Neuron (in vitro differentiated cells): ENCODE data around the gene C11orf68.

ENCODE experiments used
- H2AFZ ChIP-seq: one replicate; pipeline ENCODE4 v1.6.1; 2013; ENCODE audit warnings: low read depth, mild to moderate bottlenecking, inconsistent platforms, low read length, moderate library complexity
- H3K27me3 ChIP-seq: one replicate; pipeline ENCODE4 v1.6.1; 2013; ENCODE audit warnings: low read length; ENCODE audit not compliant: insufficient read depth
- H3K36me3 ChIP-seq: one replicate; pipeline ENCODE4 v1.6.1; 2013; ENCODE audit warnings: low read length; ENCODE audit not compliant: insufficient read depth
- H3K4me1 ChIP-seq: one replicate; pipeline ENCODE4 v1.6.1; 2013; ENCODE audit warnings: low read length; ENCODE audit not compliant: insufficient read depth
- H3K4me3 ChIP-seq: 2 replicates; pipeline ENCODE4 v1.5.1; 2013; ENCODE audit warnings: mild to moderate bottlenecking, low read length, moderate library complexity
- H3K9me3 ChIP-seq: one replicate; pipeline ENCODE4 v1.6.1; 2013; ENCODE audit warnings: low read length

Gene C11orf68

GRCh38 chr11:65918211-65919140 lies at the start of gene C11orf68:
TSS of gene C11orf68 (minus strand) at chr11:65919062. CDS start at chr11:65919031, 31 bp downstream.
- Histone ChIP-seq H3K4me1 (peaks cover 23% of the 10 kb centered on the region), H3K36me3 (peaks cover 17% of the 10 kb centered on the region), H3K4me3 (peak within 1 kb of the TSS; percentile 96), H3K27me3 (no peaks in the 10 kb centered on the region), H3K9me3 (no peaks in the 10 kb centered on the region), H2AFZ (peak within 1 kb of the TSS; percentile 83)

GRCh38 chr11:65967329-65967934 lies 48.6 kb upstream of the C11orf68 start:
- Histone ChIP-seq H3K4me3 (no peak overlapping the region), H2AFZ (no peak overlapping the region), H3K9me3 (no peaks in the 10 kb centered on the region), H3K27me3 (no peaks in the 10 kb centered on the region), H3K36me3 (peaks cover 72% of the 10 kb centered on the region), H3K4me1 (peaks cover 9% of the 10 kb centered on the region)

GRCh38 chr11:65965986-65966762 lies 47.3 kb upstream of the C11orf68 start:
- H3K4me1 ChIP-seq: peaks cover 13% of the 10 kb centered on the region
- no peaks in the 10 kb centered on the region for H3K9me3 ChIP-seq
- H3K4me3 ChIP-seq: no peak overlapping the region
- H3K36me3 ChIP-seq: peaks cover 67% of the 10 kb centered on the region
- no peak overlapping the region for H2AFZ ChIP-seq
- H3K27me3 ChIP-seq: no peaks in the 10 kb centered on the region

GRCh38 chr11:65964906-65965305 lies 46.0 kb upstream of the C11orf68 start:
- H2AFZ ChIP-seq: no peak overlapping the region
- H3K4me3 ChIP-seq: no peak overlapping the region
- H3K4me1 ChIP-seq: peaks cover 13% of the 10 kb centered on the region
- no peaks in the 10 kb centered on the region for H3K9me3 ChIP-seq
- peaks cover 62% of the 10 kb centered on the region for H3K36me3 ChIP-seq
- H3K27me3 ChIP-seq: no peaks in the 10 kb centered on the region

- H2AFZ ChIP-seq: no peak overlapping the region
- no peaks in the 10 kb centered on the region for H3K9me3 ChIP-seq
- peak overlapping the region; percentile 62 for H3K4me3 ChIP-seq
- peaks cover 13% of the 10 kb centered on the region for H3K4me1 ChIP-seq
- no peaks in the 10 kb centered on the region for H3K27me3 ChIP-seq
- peaks cover 36% of the 10 kb centered on the region for H3K36me3 ChIP-seq
Observed at GRCh38 chr11:65962141-65962564, 43.3 kb upstream of the C11orf68 start.

GRCh38 chr11:65961267-65962140 lies 42.6 kb upstream of the C11orf68 start, which contains the start of gene SART1:
TSS of gene SART1 (plus strand) at chr11:65961734. CDS start at chr11:65961781, 47 bp downstream.
- H3K4me3 ChIP-seq: peak within 1 kb of the TSS; percentile 62
- peak within 1 kb of the TSS; percentile 6 for H2AFZ ChIP-seq
- no peaks in the 10 kb centered on the region for H3K27me3 ChIP-seq
- H3K4me1 ChIP-seq: peaks cover 13% of the 10 kb centered on the region
- no peaks in the 10 kb centered on the region for H3K9me3 ChIP-seq
- H3K36me3 ChIP-seq: peaks cover 29% of the 10 kb centered on the region

- Histone ChIP-seq H3K9me3 (no peaks in the 10 kb centered on the region), H3K36me3 (peaks cover 23% of the 10 kb centered on the region), H3K4me1 (peaks cover 13% of the 10 kb centered on the region), H3K27me3 (no peaks in the 10 kb centered on the region), H2AFZ (peak overlapping the region; percentile 6), H3K4me3 (peak overlapping the region; percentile 62)
Observed at GRCh38 chr11:65960824-65961266, 42.0 kb upstream of the C11orf68 start.

GRCh38 chr11:65958774-65959420 lies 40.0 kb upstream of the C11orf68 start:
- no peak overlapping the region for H2AFZ ChIP-seq
- H3K9me3 ChIP-seq: no peaks in the 10 kb centered on the region
- peaks cover 3% of the 10 kb centered on the region for H3K36me3 ChIP-seq
- H3K27me3 ChIP-seq: no peaks in the 10 kb centered on the region
- peaks cover 13% of the 10 kb centered on the region for H3K4me1 ChIP-seq
- no peak overlapping the region for H3K4me3 ChIP-seq

- no peak overlapping the region for H3K4me3 ChIP-seq
- H3K36me3 ChIP-seq: no peaks in the 10 kb centered on the region
- H3K4me1 ChIP-seq: peaks cover 13% of the 10 kb centered on the region
- no peaks in the 10 kb centered on the region for H3K9me3 ChIP-seq
- no peak overlapping the region for H2AFZ ChIP-seq
- no peaks in the 10 kb centered on the region for H3K27me3 ChIP-seq
Observed at GRCh38 chr11:65958291-65958690, 39.4 kb upstream of the C11orf68 start.

GRCh38 chr11:65954771-65955170 lies 35.9 kb upstream of the C11orf68 start:
- no peaks in the 10 kb centered on the region for H3K9me3 ChIP-seq

GRCh38 chr11:65953471-65953870 lies 34.6 kb upstream of the C11orf68 start:
- Histone ChIP-seq H3K27me3 (no peaks in the 10 kb centered on the region), H3K4me3 (no peak overlapping the region), H3K36me3 (no peaks in the 10 kb centered on the region), H2AFZ (no peak overlapping the region), H3K4me1 (no peaks in the 10 kb centered on the region), H3K9me3 (no peaks in the 10 kb centered on the region)

More at GRCh38 chr11:65954771-65955170, 35.9 kb upstream of the C11orf68 start:
- no peak overlapping the region for H3K4me3 ChIP-seq
- no peak overlapping the region for H2AFZ ChIP-seq
- no peaks in the 10 kb centered on the region for H3K4me1 ChIP-seq
- no peaks in the 10 kb centered on the region for H3K27me3 ChIP-seq
- no peaks in the 10 kb centered on the region for H3K36me3 ChIP-seq
